Activated T-cell treated with anti-CD3 and anti-CD28 coated beads for 24 hours (primary cell): Measurements from ENCODE around the gene PDK2.
A peak's percentile ranks its signal among the peaks of the same experiment; 100 is the strongest.

ENCODE experiments used
- DNase-seq: peaks from one replicate; pipeline ENCODE4 v3.0.0-alpha.2; 2020; ENCODE audit warnings: low read depth

The PDK2 gene

GRCh38 chr17:50079334-50080095 lies 15.6 kb upstream of the PDK2 start:
- no peak for DNase-seq

- DNase-seq: no peak
Observed at GRCh38 chr17:50080096-50080480, 15.1 kb upstream of the PDK2 start.

- no peak for DNase-seq
Observed at GRCh38 chr17:50080827-50081226, 14.3 kb upstream of the PDK2 start.

DNA sequence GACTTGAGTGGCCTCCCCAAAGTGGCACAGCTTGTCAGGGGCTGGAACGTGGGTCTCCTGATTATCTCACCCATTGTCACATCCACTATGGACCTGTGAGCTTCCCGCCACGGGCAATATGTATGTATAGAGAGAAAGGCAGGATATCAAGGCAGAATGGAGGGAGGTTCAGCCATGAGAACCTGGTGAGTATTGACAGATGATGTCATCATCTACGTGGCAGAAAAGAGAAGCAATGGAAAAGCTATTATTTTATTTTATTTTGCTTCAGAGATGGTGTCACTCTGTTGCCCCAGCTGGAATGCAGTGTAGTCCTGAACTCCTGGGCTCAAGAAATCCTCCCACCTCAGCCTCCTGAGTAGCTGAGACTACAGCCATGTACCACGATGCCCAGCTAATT lies 13.4 kb upstream of the PDK2 start:
- DNase-seq: no peak

DNA sequence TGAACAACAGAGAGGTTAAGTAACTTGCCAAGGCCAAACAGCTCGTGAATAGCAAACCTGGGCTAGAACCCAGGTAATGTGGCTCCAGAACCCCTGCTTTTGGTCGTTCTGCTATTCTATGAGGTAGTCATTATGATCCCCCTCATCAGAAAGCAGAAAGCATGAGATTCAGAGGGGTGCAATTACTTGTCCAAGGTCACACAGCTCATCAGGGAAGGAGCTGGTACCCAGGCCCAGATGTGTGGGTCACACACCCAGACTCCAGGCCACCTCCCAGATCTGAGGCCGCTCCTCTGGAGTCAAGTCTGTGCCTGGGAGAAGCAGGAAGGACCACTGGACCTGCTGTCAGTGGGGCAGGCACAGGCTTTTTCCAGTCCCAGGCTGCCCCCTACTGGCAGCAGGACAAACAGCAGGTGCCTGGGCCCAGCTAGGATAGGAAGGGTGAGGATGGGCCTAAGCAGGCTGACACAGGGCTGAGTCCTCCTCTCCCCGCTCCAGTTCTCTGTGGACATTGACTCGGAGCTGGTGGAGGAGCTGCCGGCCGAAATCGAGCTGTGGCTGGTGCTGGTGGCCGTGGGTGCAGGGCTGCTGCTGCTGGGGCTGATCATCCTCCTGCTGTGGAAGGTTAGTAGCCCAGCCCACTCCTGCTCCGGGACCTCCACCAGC lies 7.8 kb upstream of the PDK2 start:
- DNase-seq: peak; percentile 67

- DNase-seq: no peak
Observed at GRCh38 chr17:50087912-50088405, 7.2 kb upstream of the PDK2 start.

GRCh38 chr17:50088952-50089825 lies 6.0 kb upstream of the PDK2 start:
- DNase-seq: no peak

GRCh38 chr17:50090071-50090470 lies 5.1 kb upstream of the PDK2 start:
- no peak for DNase-seq

- DNase-seq: no peak
Observed at GRCh38 chr17:50090971-50091917, 3.9 kb upstream of the PDK2 start.

DNA sequence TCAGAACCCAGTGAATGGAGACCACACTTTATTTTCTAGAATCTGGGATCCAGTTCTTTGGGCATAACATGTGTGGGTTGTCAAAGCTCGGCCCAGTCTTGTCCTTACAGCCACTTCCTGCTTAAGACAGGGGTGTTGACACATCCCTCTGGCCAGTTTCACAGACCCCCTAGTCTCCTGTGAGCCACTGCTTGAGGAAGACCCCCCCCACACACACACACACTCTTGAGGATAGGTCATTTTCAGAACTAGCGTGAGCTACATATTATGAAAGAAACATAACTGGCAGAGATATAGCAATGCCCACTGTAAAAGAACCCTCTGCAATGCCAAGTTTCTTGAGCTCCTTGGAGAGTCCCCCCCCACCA lies 3.2 kb upstream of the PDK2 start:
- no peak for DNase-seq

GRCh38 chr17:50093246-50093645 lies 1.9 kb upstream of the PDK2 start:
- no peak for DNase-seq

- no peak for DNase-seq
Observed at GRCh38 chr17:50093807-50094206, 1.3 kb upstream of the PDK2 start.

DNA sequence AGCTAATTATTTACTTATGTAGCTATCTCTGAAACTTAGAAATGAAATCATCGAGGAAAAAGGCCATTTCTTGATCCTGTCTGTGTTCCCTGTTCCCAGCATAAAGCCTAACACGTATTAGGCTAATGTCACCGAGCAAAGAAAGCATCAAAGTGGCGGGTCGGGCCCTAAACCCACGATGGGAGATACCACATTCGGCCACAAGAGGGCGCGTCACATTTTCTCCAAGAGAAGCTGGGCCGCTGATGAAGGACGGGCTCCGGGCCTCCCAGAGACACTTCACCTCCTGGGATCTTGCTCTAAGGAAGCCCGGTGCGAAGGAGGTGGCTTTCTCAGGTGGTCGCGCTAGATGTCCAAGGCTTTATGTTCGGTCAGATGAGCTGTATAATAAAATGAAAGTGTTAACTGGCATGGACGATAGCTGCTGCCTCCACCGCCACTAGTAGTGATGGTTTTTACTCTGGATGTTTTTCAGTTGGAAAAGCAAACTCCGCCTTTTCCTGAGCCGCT lies 853 bp upstream of the PDK2 start:
- DNase-seq: peak; percentile 83

DNA sequence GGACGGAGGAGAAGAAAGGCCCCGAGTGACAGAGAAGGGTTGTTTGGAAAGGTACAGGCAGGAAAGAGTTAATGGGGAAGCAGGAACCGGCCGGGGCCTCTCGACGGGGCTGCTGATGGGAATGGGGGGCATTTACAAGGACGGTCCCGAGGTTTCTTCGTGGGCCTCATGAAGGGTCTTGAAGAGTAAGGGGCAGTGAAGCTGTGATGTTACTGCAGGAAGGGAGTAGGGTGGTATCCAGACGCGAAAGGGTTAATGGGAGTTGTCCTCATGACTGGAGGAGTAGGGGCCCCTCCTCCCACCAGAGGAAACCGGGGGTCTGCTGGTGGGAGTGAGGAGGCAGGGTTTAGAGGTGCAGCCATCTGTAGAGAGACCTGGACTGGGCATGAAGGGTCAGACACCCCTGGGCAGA lies 481 bp downstream of the PDK2 start:
- DNase-seq: no peak

DNA sequence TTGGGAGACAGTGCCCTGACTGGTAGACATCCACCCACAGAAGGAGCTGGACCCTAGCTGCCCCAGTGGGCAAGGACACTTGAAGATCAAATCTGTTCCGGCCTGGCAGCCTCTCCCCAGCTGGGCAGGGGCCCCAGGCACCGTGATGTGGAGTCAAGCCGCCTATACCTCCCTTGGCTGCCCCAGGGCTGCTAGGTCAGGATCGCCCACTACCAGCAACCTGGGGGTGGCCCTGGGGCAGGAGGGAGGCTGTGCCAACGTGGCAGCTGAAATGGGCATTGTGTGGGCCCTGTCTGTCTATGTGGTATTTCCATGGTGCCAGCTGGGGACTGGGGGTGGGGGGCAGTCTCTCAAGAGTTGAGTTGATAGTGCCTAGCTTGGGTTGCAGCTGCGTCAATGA lies 941 bp downstream of the PDK2 start:
- DNase-seq: no peak

GRCh38 chr17:50096758-50097157 lies 1.6 kb downstream of the PDK2 start:
- DNase-seq: no peak

DNA sequence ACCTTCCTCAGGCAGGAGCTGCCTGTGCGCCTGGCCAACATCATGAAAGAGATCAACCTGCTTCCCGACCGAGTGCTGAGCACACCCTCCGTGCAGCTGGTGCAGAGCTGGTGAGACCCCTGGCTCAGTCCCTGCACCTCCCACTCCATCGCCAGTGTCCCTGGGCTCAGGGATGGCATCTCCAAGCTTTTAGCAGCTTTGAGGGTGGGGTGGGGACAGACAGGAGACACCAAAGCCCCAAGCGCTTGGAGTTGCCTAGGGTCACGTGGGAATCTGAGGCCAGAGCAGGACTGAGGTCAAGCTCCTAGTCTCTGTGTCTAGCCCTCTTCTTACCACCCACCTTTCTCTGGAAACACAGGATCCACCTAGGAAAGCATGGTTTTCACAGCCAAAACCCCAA lies 2.3 kb downstream of the PDK2 start:
- no peak for DNase-seq

DNA sequence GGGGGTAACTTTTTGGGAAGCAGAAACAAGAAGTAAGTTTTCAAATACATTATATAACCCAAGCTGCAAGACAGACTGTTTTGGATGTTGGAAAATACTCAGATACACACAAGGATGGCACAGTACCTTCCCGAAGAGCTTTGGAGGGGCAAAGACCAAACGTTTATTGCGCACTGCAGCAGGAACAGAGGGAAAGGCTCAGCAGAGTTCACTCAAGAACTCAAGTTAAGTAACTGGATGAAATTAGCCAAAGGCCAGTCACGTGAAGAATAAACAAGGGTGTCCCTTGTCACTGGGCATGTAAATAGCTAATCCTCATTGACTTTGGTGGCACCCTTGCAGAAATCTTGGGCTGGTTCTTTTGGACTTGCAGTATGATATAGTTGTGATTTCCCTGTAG lies 2.8 kb downstream of the PDK2 start:
- DNase-seq: no peak

DNA sequence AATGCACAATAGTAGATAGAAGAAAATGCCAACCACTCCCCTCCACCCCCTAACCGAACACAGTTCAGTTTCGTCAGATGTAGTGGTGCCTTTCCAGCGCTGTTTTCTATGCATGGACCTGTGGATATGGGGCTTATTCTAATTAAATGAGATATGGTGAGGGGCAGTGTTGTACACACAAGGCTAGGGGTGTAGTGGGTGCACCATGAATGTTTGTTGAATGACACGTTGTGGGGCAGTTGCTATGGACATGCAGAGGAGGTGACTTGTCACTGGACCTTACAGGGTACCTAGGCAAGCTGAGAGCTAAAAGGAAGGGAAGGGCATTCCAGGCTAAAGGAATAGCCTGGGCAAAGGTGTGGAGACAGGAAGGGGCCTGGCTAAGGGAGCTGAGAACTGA lies 3.4 kb downstream of the PDK2 start:
- no peak for DNase-seq

- DNase-seq: no peak
Observed at GRCh38 chr17:50099003-50099402, 3.9 kb downstream of the PDK2 start.

DNA sequence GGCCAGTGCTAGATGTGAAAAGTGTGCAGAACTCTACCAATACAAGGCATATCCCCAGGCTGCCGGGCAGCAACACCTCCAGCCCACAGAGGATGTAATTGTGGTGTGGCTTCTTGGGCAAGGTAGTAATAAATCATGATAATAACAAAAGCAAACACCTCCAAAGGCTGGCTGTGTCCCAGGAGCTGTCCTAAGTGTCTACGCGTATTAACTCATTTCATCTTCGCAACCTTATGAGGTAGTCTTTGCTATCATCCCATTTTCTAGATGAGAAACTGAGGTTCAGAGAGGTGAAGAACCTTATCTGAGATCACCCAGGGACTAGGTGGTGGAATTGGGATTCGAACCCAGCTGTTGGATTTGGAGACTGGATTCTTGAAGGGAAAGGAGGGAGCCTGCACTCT lies 5.3 kb downstream of the PDK2 start:
- DNase-seq: no peak
